Activated CD4-positive, alpha-beta T cell treated with anti-CD3 and anti-CD28 coated beads, Interleukin-2, amount 50 U/mL, for 4 hours (primary cell): ENCODE measurements around the gene KRT4.
"Not testable (repeated sequence)": the region's sequence is repeated elsewhere in the genome, so short reads cannot be mapped to it uniquely, and the experiment has no call there.

Source experiments
- DNase-seq, 2 experiments: peaks; one replicate each; pipeline ENCODE4 v3.0.0-alpha.2; 2020

Gene KRT4

GRCh38 chr12:52771088-52771487 is 42.8 kb downstream of the KRT4 start:
- no peak for DNase-seq

DNA sequence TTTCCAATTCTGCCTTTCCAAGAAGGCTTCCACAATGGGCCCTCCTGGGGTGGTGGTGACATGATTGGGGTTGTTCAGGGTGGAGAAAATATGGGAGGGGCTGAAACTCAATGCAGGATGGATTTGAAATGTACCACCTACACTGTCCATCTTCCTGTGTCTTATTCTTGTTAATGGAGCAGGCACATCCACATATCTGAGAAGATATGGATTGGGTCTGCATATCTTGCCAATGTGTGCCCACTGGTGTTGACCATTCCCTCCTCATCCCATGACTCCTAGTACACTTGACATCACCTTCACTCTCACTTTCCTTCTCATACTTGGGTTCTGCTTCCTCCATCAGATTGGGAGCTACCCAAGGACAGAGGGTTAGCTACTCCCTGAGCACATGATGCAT is 44.0 kb downstream of the KRT4 start:
- no peak for DNase-seq

GRCh38 chr12:52769354-52769753 is 44.6 kb downstream of the KRT4 start:
- DNase-seq: no peak

DNA sequence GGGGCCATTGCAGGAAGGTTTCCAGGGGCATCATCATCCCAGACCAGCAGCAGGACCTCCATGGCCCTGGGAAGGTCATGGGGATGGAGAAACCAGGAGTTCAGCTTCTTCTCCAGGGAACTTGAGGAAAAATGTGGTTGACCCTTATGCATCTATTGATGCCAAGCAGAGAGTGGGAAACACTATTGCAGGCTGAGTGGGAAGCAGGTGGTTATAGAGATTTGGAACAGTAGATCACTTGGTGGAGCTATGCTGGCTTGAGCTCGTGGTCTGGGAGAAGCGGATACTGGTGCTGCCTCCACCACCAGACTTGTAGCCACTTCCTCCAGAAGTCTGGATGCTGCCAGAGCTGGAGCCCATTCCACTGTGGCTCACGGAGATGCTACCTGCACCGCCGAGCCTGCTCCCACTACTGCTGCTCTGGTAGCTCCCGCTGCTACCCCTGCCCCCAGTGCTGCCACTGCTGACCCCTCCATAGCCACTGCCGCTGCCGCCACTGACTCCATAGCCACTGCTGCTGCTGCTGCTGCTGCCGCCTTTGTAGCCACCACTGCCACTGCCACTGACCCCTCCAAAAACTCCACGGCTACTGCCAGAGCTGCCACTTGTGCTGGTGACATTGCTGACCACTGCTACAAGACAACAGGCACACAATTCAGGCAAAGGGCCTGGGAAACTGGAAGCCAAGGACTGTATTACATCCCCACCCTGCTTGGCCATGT is 45.3 kb downstream of the KRT4 start:
- no peak for DNase-seq

- no peak for DNase-seq
These were observed 46.5 kb downstream of the KRT4 start for GRCh38 chr12:52767427-52767826.

GRCh38 chr12:52767020-52767379 is 46.9 kb downstream of the KRT4 start:
- DNase-seq: no peak

- no peak for DNase-seq
These were observed 47.4 kb downstream of the KRT4 start for GRCh38 chr12:52766351-52767019.

DNA sequence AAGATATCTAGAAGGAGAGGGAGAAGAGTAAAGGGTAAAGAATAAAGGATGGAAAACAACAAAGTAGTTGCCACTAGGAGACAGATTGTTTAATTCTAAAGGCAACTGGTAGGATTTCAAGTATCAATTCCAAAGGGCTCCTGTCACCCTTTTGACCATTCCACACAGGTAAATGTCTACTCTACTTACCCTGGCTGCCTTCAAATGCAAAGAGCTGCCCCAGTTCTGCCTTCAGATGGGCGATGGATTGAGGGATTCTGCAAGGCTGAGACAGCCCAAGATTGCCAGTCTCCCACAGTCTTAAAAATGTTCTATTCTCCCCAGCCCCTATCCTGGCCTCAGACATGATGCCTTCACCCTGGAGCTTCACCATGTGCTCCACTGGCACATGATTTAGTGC is 48.2 kb downstream of the KRT4 start:
- no peak for DNase-seq

GRCh38 chr12:52763991-52764390 is 49.9 kb downstream of the KRT4 start:
- no peak for DNase-seq

DNA sequence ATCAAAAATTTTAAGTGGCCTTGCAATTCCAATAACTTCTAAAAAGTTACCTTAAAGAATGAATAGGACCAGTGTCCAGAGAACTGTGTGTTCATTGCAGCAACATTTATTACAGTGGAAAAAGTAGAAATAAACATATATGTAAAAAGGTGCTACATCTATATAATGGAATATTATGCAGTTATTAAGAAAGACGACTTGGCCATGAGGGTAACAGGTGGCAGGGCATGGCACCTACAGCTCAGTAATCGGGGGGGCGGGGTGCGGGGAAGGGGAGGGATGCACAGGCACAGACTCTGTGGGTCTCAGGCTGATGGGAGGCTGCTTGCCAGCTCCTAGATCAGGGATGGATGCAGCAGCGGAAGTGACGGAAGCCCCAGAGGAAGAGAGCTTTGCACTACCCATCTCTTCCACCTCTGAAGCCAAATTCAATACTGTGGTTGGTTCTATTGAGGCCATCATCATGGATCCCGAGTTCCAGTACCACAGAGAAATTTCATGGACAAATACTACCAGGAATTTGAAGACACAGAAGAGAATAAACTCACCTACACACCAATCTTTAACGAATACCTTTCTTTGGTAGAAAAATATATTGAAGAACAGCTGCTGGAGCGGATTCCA is 50.8 kb downstream of the KRT4 start:
- no peak for DNase-seq

- DNase-seq: no peak
These were observed 52.1 kb downstream of the KRT4 start for GRCh38 chr12:52761802-52762201.

DNA sequence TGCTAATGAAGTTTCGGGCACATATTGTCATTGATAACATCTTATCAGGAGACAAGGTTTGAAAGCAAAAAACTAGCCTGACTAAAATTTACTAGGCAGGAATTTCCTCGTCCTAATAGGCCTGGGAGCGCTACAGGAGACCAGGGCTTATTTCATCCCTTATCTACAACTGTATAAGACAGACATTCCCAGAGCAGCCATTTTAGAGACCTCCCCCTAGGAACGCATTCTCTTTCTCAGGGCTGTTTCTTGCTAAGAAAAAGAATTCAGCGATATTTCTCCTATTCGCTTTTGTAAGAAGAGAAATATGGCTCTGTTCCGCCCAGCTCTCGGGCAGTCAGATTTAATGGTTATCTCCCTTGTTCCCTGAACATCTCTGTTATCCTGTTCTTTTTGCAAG is 52.7 kb downstream of the KRT4 start:
- DNase-seq: not testable (repeated sequence)

- DNase-seq: no peak
These were observed 53.3 kb downstream of the KRT4 start for GRCh38 chr12:52760623-52761022.

GRCh38 chr12:52759695-52760094 is 54.2 kb downstream of the KRT4 start:
- no peak for DNase-seq

- no peak for DNase-seq
These were observed 54.7 kb downstream of the KRT4 start for GRCh38 chr12:52759218-52759617.

GRCh38 chr12:52757449-52758176 is 56.3 kb downstream of the KRT4 start:
- no peak for DNase-seq
